Activated CD8-positive, alpha-beta memory T cell treated with anti-CD3 and anti-CD28 coated beads, Interleukin-2, amount 50 U/mL, for 24 hours (primary cell): ENCODE measurements around the gene TPRN.
A peak's percentile ranks its signal among the peaks of the same experiment; 100 is the strongest.

Source experiments
- DNase-seq: peaks from one replicate; pipeline ENCODE4 v3.0.0-alpha.2; 2020; ENCODE audit errors: extremely low read depth

The TPRN gene

GRCh38 chr9:137236238-137236935 lies 35.8 kb upstream of the TPRN start:
- peak; percentile 72 for DNase-seq

- no peak for DNase-seq
These were observed 35.1 kb upstream of the TPRN start for GRCh38 chr9:137235424-137236237.

- no peak for DNase-seq
These were observed 34.4 kb upstream of the TPRN start for GRCh38 chr9:137234758-137235423.

- no peak for DNase-seq
These were observed 33.6 kb upstream of the TPRN start for GRCh38 chr9:137234055-137234697.

- DNase-seq: no peak
These were observed 32.8 kb upstream of the TPRN start for GRCh38 chr9:137233143-137233980.

- DNase-seq: no peak
These were observed 32.0 kb upstream of the TPRN start for GRCh38 chr9:137232510-137232909.

- DNase-seq: no peak
These were observed 31.6 kb upstream of the TPRN start for GRCh38 chr9:137232101-137232500.

GRCh38 chr9:137231372-137232039 lies 31.0 kb upstream of the TPRN start:
- DNase-seq: no peak

- DNase-seq: no peak
These were observed 30.3 kb upstream of the TPRN start, which contains the start of gene SLC34A3 for GRCh38 chr9:137230705-137231371. Gene SLC34A3 (plus strand): TSS chr9:137230901. CDS start chr9:137231703, 802 bp downstream.

- no peak for DNase-seq
These were observed 29.6 kb upstream of the TPRN start for GRCh38 chr9:137229903-137230704.

- no peak for DNase-seq
These were observed 28.7 kb upstream of the TPRN start for GRCh38 chr9:137228968-137229896.

- no peak for DNase-seq
These were observed 28.0 kb upstream of the TPRN start for GRCh38 chr9:137228506-137228967.

GRCh38 chr9:137227853-137228505 lies 27.4 kb upstream of the TPRN start:
- DNase-seq: no peak

GRCh38 chr9:137227054-137227852 lies 26.7 kb upstream of the TPRN start, which contains the start of gene RNF224:
Gene RNF224 (plus strand): TSS chr9:137227502. CDS start chr9:137228336, 834 bp downstream.
- DNase-seq: peak; percentile 63

GRCh38 chr9:137226338-137227053 lies 26.0 kb upstream of the TPRN start:
- DNase-seq: no peak
